Measurements from ENCODE around the gene EXOSC3. TPM values are rescaled to one million over a fixed set of nuclear protein-coding genes. Genes with fewer than 3 reads are reported as not detected.
A peak's percentile ranks its signal among the peaks of the same experiment; 100 is the strongest.
"Not testable (repeated sequence)": the region's sequence is repeated elsewhere in the genome, so short reads cannot be mapped to it uniquely, and the experiment has no call there.

The EXOSC3 gene
- total and polyA plus RNA-seq, 8 donors = 7.2 to 19.9 (median 13.8) TPM

- Histone ChIP-seq H3K9me3 (no peaks in the 10 kb centered on the region), H3K36me3 (no peaks in the 10 kb centered on the region), H3K4me3 (peak overlapping the region in 3 of 4 donors; percentile 63 to 74 (median 65)), H3K4me1 (peaks cover 0 to 11% (median 4%) of the 10 kb centered on the region in 3 donors), H3K27me3 (no peaks in the 10 kb centered on the region), H3K27ac (no peak overlapping the region)
- FAIRE-seq (no peak), ATAC-seq (no peak), DNase-seq (no peak)
- WGBS, 2 donors = 86 to 89% methylated on average over 29 of the region's 29 CpGs
- no peak for TF ChIP-seq CTCF (IDR thresholded peaks at IDR 0.05)
- intact Hi-C loops (cut with DNase I) = loop anchor here in 1 of 3 donors (10.0 kb wide), 1 partner anchor 268 kb away; the partner anchor contains the start of gene POLR1E
Observed at GRCh38 chr9:37752642-37753488, 32.0 kb downstream of the EXOSC3 start.

- not testable (repeated sequence) for ATAC-seq, H3K27me3 ChIP-seq, FAIRE-seq, H3K4me3 ChIP-seq, H3K27ac ChIP-seq, DNase-seq, H3K36me3 ChIP-seq, H3K9me3 ChIP-seq
- 88 to 95% methylated on average over 10 to 13 of the region's 13 CpGs for WGBS, 2 donors
- intact Hi-C loops (cut with DNase I) = loop anchor here in 1 of 3 donors (10.0 kb wide), 1 partner anchor 267 kb away; the partner anchor contains the start of gene POLR1E
- peaks cover 0 to 11% (median 4%) of the 10 kb centered on the region in 3 donors for H3K4me1 ChIP-seq
Observed at GRCh38 chr9:37752112-37752511, 32.8 kb downstream of the EXOSC3 start.

GRCh38 chr9:37751704-37752103, 33.2 kb downstream of the EXOSC3 start:
- H3K27me3 ChIP-seq, FAIRE-seq, ATAC-seq, H3K4me3 ChIP-seq, H3K36me3 ChIP-seq, H3K9me3 ChIP-seq, H3K27ac ChIP-seq: not testable (repeated sequence)
- DNase-seq = peak in 1 of 6 donors; percentile 63
- 78 to 88% methylated on average over 21 to 30 of the region's 30 CpGs for WGBS, 2 donors
- H3K4me1 ChIP-seq = peaks cover 0 to 11% (median 4%) of the 10 kb centered on the region in 3 donors
- intact Hi-C loops (cut with DNase I) = loop anchor here in 1 of 3 donors (10.0 kb wide), 1 partner anchor 267 kb away; the partner anchor contains the start of gene POLR1E

GRCh38 chr9:37751186-37751585, 33.7 kb downstream of the EXOSC3 start:
- DNase-seq (no peak), FAIRE-seq (no peak), ATAC-seq (no peak)
- WGBS, 2 donors = 67 to 77% methylated on average over 6 of the region's 6 CpGs
- no peaks in the 10 kb centered on the region for H3K36me3 ChIP-seq
- H3K27ac ChIP-seq = no peak overlapping the region
- H3K27me3 ChIP-seq = no peaks in the 10 kb centered on the region
- TF ChIP-seq CTCF (IDR thresholded peaks at IDR 0.05) = no peak
- H3K9me3 ChIP-seq = no peaks in the 10 kb centered on the region
- H3K4me1 ChIP-seq = peaks cover 0 to 11% (median 4%) of the 10 kb centered on the region in 3 donors
- no peak overlapping the region for H3K4me3 ChIP-seq
- intact Hi-C loops (cut with DNase I) = loop anchor here in 1 of 3 donors (10.0 kb wide), 1 partner anchor 266 kb away; the partner anchor contains the start of gene POLR1E

- ATAC-seq = no peak
- intact Hi-C loops (cut with DNase I) = no loop called here
- TF ChIP-seq CTCF (IDR thresholded peaks at IDR 0.05) = no peak
Observed at GRCh38 chr9:37749129-37749528, 35.7 kb downstream of the EXOSC3 start.

More at GRCh38 chr9:37749129-37749528, 35.7 kb downstream of the EXOSC3 start:
- 42 to 43% methylated on average over 5 of the region's 5 CpGs for WGBS, 2 donors
- H3K27me3 ChIP-seq = no peaks in the 10 kb centered on the region
- H3K4me3 ChIP-seq = no peak overlapping the region
- H3K4me1 ChIP-seq = no peaks in the 10 kb centered on the region
- no peaks in the 10 kb centered on the region for H3K9me3 ChIP-seq
- H3K27ac ChIP-seq = no peak overlapping the region
- no peak for FAIRE-seq
- DNase-seq = no peak
- no peaks in the 10 kb centered on the region for H3K36me3 ChIP-seq

Data from pancreas (tissue), 10 donors.